Amniotic epithelial cell (primary cell): ENCODE data around the gene ORAI2.
"Not testable (repeated sequence)": the region's sequence is repeated elsewhere in the genome, so short reads cannot be mapped to it uniquely, and the experiment has no call there.

Source experiments
- DNase-seq: peaks from one replicate; pipeline ENCODE4 v3.0.0-alpha.2; 2010; ENCODE audit warnings: low read depth

Gene ORAI2

GRCh38 chr7:102503141-102503540 is 69.8 kb downstream of the ORAI2 start:
- DNase-seq = not testable (repeated sequence)

- DNase-seq = not testable (repeated sequence)
Observed at GRCh38 chr7:102505298-102506185, 72.2 kb downstream of the ORAI2 start.
